Right lobe of liver (tissue), 6 donors: ENCODE results near the gene CEACAM19. TPM values are rescaled to one million over a fixed set of nuclear protein-coding genes. Genes with fewer than 3 reads are reported as not detected.

ENCODE experiments used
- ATAC-seq, 4 donors: fragments of 200-7000 bp; cut with Tn5 transposase; one replicate each; pipeline ENCODE4 v1.9.1; 2020; ENCODE audit warnings: mild to moderate bottlenecking in 4 of 4, moderate library complexity in 4 of 4
- DNase-seq, 3 donors: peaks; one replicate each; pipeline ENCODE4 v3.0.0-alpha.2; 2020
- H3K27ac ChIP-seq, 3 donors: fragments of 200-600 bp; one replicate each; pipeline ENCODE4 v1.8.0; 2022
- H3K27me3 ChIP-seq, 2 donors: fragments of 200-600 bp; one replicate each; pipeline ENCODE4 v1.8.0; 2022
- H3K36me3 ChIP-seq, 4 donors: fragments of 200-600 bp; sonication (generic) in 1 of 4; one replicate each; pipeline versions ENCODE4 v1.5.1 to v1.8.0; 2017 to 2022; ENCODE audit warnings: control low read depth in 1 of 4
- H3K4me1 ChIP-seq, 4 donors: fragments of 200-600 bp; sonication (generic) in 1 of 4; one replicate each; pipeline versions ENCODE4 v1.5.1 to v1.8.0; 2017 to 2022; ENCODE audit warnings: control low read depth in 1 of 4
- H3K4me3 ChIP-seq, 3 donors: fragments of 200-600 bp; one replicate each; pipeline ENCODE4 v1.8.0; 2022
- H3K9me3 ChIP-seq, 4 donors: fragments of 200-600 bp; sonication (generic) in 1 of 4; one replicate each; pipeline versions ENCODE4 v1.5.1 to v1.8.0; 2017 to 2022; ENCODE audit warnings: control low read depth in 1 of 4
- CTCF ChIP-seq, 4 donors: fragments of 200-600 bp in 3 of 4; fragments of 450-650 bp in 1 of 4; IDR thresholded peaks; one replicate each; pipeline versions ENCODE4 v1.5.1 to v1.8.0; 2016 to 2022; ENCODE audit warnings: antibody characterized with exemption in 4 of 4, mild to moderate bottlenecking in 2 of 4
- POLR2A ChIP-seq: fragments of 450-650 bp; IDR thresholded peaks from one replicate; pipeline ENCODE4 v1.6.1; 2017; ENCODE audit warnings: antibody characterized with exemption, mild to moderate bottlenecking
- WGBS: methylation state at CpG from one replicate; pipeline ENCODE4 v1.1.6; 2018; ENCODE audit warnings: low coverage, low lambda C conversion rate; ENCODE audit not compliant: insufficient coverage; ENCODE audit errors: missing lambda C conversion rate; 5-methylcytosine and 5-hydroxymethylcytosine counted together
- intact Hi-C, 2 donors: fragments of 100-400 bp; cut with DNase I; formaldehyde crosslinking; loops; one replicate each; pipeline versions ENCODE4 v1.11.2 to v1.14.1; 2022
- total RNA-seq, 6 experiments: library from RNA; depleted of rRNA in 2 of 6; stranded (reverse); fragments of >200 nt in 2 of 6; fragmentation: NEBNext Ultra II Directional in 3 of 6; extraction: Animal tissue kit (Norgen Biotek cat#: 25700) in 3 of 6; gene quantifications; one replicate each; pipeline versions ENCODE4 v1.1.0 to v1.2.4, GENCODE V29; 2016 to 2023
- donor health status: DM: no; HTN: yes; CAD: no.
- donor health status: DM: no; HTN: no; CAD: no.
- donor health status: DM: no; HTN: no; CAD: no.
- donor health status: DM: no; HTN: yes; CAD: no.
- donor health status: DM: no; HTN: yes; CAD: no.

CEACAM19 gene
- total RNA-seq, 6 experiments from 2014 or later, result 3.3 to 9.0 (median 4.5) TPM

- Histone ChIP-seq H3K9me3 (no peaks in the 10 kb centered on the region), H3K4me3 (peak overlapping the region; percentile 88 to 93 (median 89)), H3K4me1 (peaks cover 0 to 45% (median 16%) of the 10 kb centered on the region in 4 donors), H3K27me3 (no peaks in the 10 kb centered on the region), H3K27ac (peak overlapping the region; percentile 95 to 98 (median 96)), H3K36me3 (peaks cover 0 to 21% (median 7%) of the 10 kb centered on the region in 4 donors)
- intact Hi-C loops, result no loop called here
- DNase-seq, result peak; percentile 70 to 74 (median 73)
- peak; percentile 56 to 72 (median 61) for ATAC-seq
- TF ChIP-seq CTCF (IDR thresholded peaks at IDR 0.05) (no peak), POLR2A (peak; percentile 40)
- 3% methylated on average over 12 of the region's 13 CpGs for WGBS
These were observed 26.8 kb upstream of the CEACAM19 start for GRCh38 chr19:44644402-44645016.

GRCh38 chr19:44645407-44646048, 25.8 kb upstream of the CEACAM19 start:
- peak overlapping the region in 2 of 3 donors; percentile 27 to 40 for H3K27ac ChIP-seq
- H3K27me3 ChIP-seq, result no peaks in the 10 kb centered on the region
- H3K4me3 ChIP-seq, result peak overlapping the region in 2 of 3 donors; percentile 16 to 45
- no peak for TF ChIP-seq CTCF (IDR thresholded peaks at IDR 0.05)
- TF ChIP-seq POLR2A, result no peak
- peaks cover 4 to 30% (median 13%) of the 10 kb centered on the region in 4 donors for H3K36me3 ChIP-seq
- ATAC-seq (no peak), DNase-seq (peak in 2 of 3 donors; percentile 7)
- H3K9me3 ChIP-seq, result no peaks in the 10 kb centered on the region
- intact Hi-C loops, result no loop called here
- H3K4me1 ChIP-seq, result peaks cover 0 to 49% (median 20%) of the 10 kb centered on the region in 4 donors
- WGBS, result 48% methylated on average over 8 of the region's 8 CpGs

GRCh38 chr19:44646049-44646416, 25.2 kb upstream of the CEACAM19 start:
- peaks cover 4 to 35% (median 16%) of the 10 kb centered on the region in 4 donors for H3K36me3 ChIP-seq

DNA sequence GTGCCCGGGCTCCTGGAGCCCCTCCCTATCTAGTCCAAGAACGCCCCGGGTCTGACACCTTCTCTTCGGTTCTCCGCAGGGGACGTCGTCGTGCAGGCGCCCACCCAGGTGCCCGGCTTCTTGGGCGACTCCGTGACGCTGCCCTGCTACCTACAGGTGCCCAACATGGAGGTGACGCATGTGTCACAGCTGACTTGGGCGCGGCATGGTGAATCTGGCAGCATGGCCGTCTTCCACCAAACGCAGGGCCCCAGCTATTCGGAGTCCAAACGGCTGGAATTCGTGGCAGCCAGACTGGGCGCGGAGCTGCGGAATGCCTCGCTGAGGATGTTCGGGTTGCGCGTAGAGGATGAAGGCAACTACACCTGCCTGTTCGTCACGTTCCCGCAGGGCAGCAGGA, 24.1 kb upstream of the CEACAM19 start:
- Histone ChIP-seq H3K36me3 (peaks cover 4 to 44% (median 21%) of the 10 kb centered on the region in 4 donors), H3K9me3 (no peaks in the 10 kb centered on the region), H3K27ac (no peak overlapping the region), H3K4me1 (peaks cover 0 to 44% (median 20%) of the 10 kb centered on the region in 4 donors), H3K4me3 (no peak overlapping the region), H3K27me3 (no peaks in the 10 kb centered on the region)
- 93% methylated on average over 13 of the region's 31 CpGs for WGBS
- TF ChIP-seq CTCF (IDR thresholded peaks at IDR 0.05), result no peak
- intact Hi-C loops, result no loop called here
- ATAC-seq, result no peak
- peak in 2 of 3 donors; percentile 23 to 52 for DNase-seq

More at GRCh38 chr19:44646049-44646416, 25.2 kb upstream of the CEACAM19 start:
- DNase-seq (no peak), ATAC-seq (no peak)
- intact Hi-C loops, result no loop called here
- peak overlapping the region in 1 of 3 donors; percentile 45 for H3K4me3 ChIP-seq
- H3K27me3 ChIP-seq, result no peaks in the 10 kb centered on the region
- TF ChIP-seq CTCF (IDR thresholded peaks at IDR 0.05) (no peak), POLR2A (no peak)
- H3K27ac ChIP-seq, result peak overlapping the region in 2 of 3 donors; percentile 27 to 40
- no peaks in the 10 kb centered on the region for H3K9me3 ChIP-seq
- 96% methylated on average over 3 of the region's 3 CpGs for WGBS
- peaks cover 0 to 44% (median 20%) of the 10 kb centered on the region in 4 donors for H3K4me1 ChIP-seq
